ENCODE data around the gene COG5. TPM values are rescaled to one million over a fixed set of nuclear protein-coding genes. Genes with fewer than 3 reads are reported as not detected.

Gene COG5
- total and polyA plus RNA-seq, 8 donors: 4.1 to 34.7 (median 26.5) TPM

- H3K27me3 ChIP-seq: no peaks in the 10 kb centered on the region
- intact Hi-C loops (cut with DNase I): no loop called here
- no peak for DNase-seq
- ATAC-seq: no peak
- FAIRE-seq: no peak
- H3K4me3 ChIP-seq: no peak overlapping the region
- H3K36me3 ChIP-seq: no peaks in the 10 kb centered on the region
- WGBS, 2 donors: 98 to 100% methylated on average over 1 of the region's 1 CpG
- no peak for TF ChIP-seq CTCF (IDR thresholded peaks at IDR 0.05)
- no peaks in the 10 kb centered on the region for H3K4me1 ChIP-seq
- H3K27ac ChIP-seq: no peak overlapping the region
- no peaks in the 10 kb centered on the region for H3K9me3 ChIP-seq
Measured at GRCh38 chr7:107338080-107338479, 225.6 kb downstream of the COG5 start.

GRCh38 chr7:107332488-107333269 is 231.0 kb downstream of the COG5 start:
- Histone ChIP-seq H3K4me3 (no peak overlapping the region), H3K9me3 (no peaks in the 10 kb centered on the region), H3K27me3 (no peaks in the 10 kb centered on the region), H3K27ac (no peak overlapping the region), H3K36me3 (no peaks in the 10 kb centered on the region), H3K4me1 (peaks cover 0 to 7% (median 0%) of the 10 kb centered on the region in 3 donors)
- ATAC-seq (no peak), FAIRE-seq (no peak), DNase-seq (no peak)
- no peak for TF ChIP-seq CTCF (IDR thresholded peaks at IDR 0.05)
- WGBS, 2 donors: 70 to 78% methylated on average over 4 of the region's 4 CpGs
- intact Hi-C loops (cut with DNase I): no loop called here

GRCh38 chr7:107330478-107330877 is 233.2 kb downstream of the COG5 start:
- Histone ChIP-seq H3K27me3 (no peaks in the 10 kb centered on the region), H3K36me3 (no peaks in the 10 kb centered on the region), H3K9me3 (no peaks in the 10 kb centered on the region), H3K4me3 (no peak overlapping the region), H3K4me1 (peaks cover 0 to 7% (median 0%) of the 10 kb centered on the region in 3 donors), H3K27ac (no peak overlapping the region)
- no peak for TF ChIP-seq CTCF (IDR thresholded peaks at IDR 0.05)
- FAIRE-seq: no peak
- peak; percentile 43 to 66 (median 54) for ATAC-seq
- intact Hi-C loops (cut with DNase I): no loop called here
- DNase-seq: no peak

- Histone ChIP-seq H3K27ac (no peak overlapping the region), H3K9me3 (no peaks in the 10 kb centered on the region), H3K27me3 (no peaks in the 10 kb centered on the region), H3K4me1 (peaks cover 0 to 7% (median 0%) of the 10 kb centered on the region in 3 donors), H3K4me3 (no peak overlapping the region), H3K36me3 (no peaks in the 10 kb centered on the region)
- FAIRE-seq: no peak
- intact Hi-C loops (cut with DNase I): no loop called here
- no peak for ATAC-seq
- no peak for DNase-seq
- no peak for TF ChIP-seq CTCF (IDR thresholded peaks at IDR 0.05)
Measured at GRCh38 chr7:107327986-107328569, 235.6 kb downstream of the COG5 start.

GRCh38 chr7:107326061-107326460 is 237.7 kb downstream of the COG5 start:
- no peaks in the 10 kb centered on the region for H3K9me3 ChIP-seq
- ATAC-seq (no peak), DNase-seq (no peak), FAIRE-seq (no peak)
- no peaks in the 10 kb centered on the region for H3K36me3 ChIP-seq
- intact Hi-C loops (cut with DNase I): no loop called here
- 94 to 100% methylated on average over 3 of the region's 3 CpGs for WGBS, 2 donors
- H3K27me3 ChIP-seq: no peaks in the 10 kb centered on the region
- TF ChIP-seq CTCF (IDR thresholded peaks at IDR 0.05): no peak
- no peak overlapping the region for H3K27ac ChIP-seq
- H3K4me3 ChIP-seq: no peak overlapping the region
- H3K4me1 ChIP-seq: peaks cover 0 to 7% (median 0%) of the 10 kb centered on the region in 3 donors
